Stimulated activated memory B cell treated with anti-CD40 and anti-IgM and Interleukin-4, amounts not matched to agents 10 μg/mL and 1 μg/mL and 100 μg/mL, for 72 hours (primary cell): ENCODE data around the gene STARD10.

ENCODE experiments used
- ATAC-seq: fragments of 150-1000 bp; cut with Tn5 transposase; 2 replicates; pipeline ENCODE4 v1.10.0; 2021
- H3K27ac Mint-ChIP-seq: one replicate; pipeline ENCODE4 v1.8.0; 2022; ENCODE audit warnings: mild to moderate bottlenecking, mixed read lengths
- H3K27me3 Mint-ChIP-seq: one replicate; pipeline ENCODE4 v1.8.0; 2022; ENCODE audit warnings: mixed read lengths
- H3K36me3 Mint-ChIP-seq: one replicate; pipeline ENCODE4 v1.8.0; 2022; ENCODE audit warnings: mixed read lengths
- H3K4me1 Mint-ChIP-seq: one replicate; pipeline ENCODE4 v1.8.0; 2022; ENCODE audit warnings: mixed read lengths
- H3K4me3 Mint-ChIP-seq: one replicate; pipeline ENCODE4 v1.8.0; 2022; ENCODE audit warnings: mild to moderate bottlenecking, moderate library complexity, mixed read lengths
- H3K9me3 Mint-ChIP-seq: one replicate; pipeline ENCODE4 v1.8.0; 2022; ENCODE audit warnings: mixed read lengths

The STARD10 gene

GRCh38 chr11:72718101-72718501, 75.7 kb downstream of the STARD10 start:
- peaks cover 43% of the 10 kb centered on the region for H3K36me3 Mint-ChIP-seq
- peaks cover 74% of the 10 kb centered on the region for H3K4me1 Mint-ChIP-seq
- H3K27ac Mint-ChIP-seq = peak overlapping the region; percentile 90
- no peaks in the 10 kb centered on the region for H3K27me3 Mint-ChIP-seq
- H3K9me3 Mint-ChIP-seq = no peaks in the 10 kb centered on the region
- H3K4me3 Mint-ChIP-seq = no peak overlapping the region
- ATAC-seq = no peak

GRCh38 chr11:72716788-72717435, 76.9 kb downstream of the STARD10 start:
- no peaks in the 10 kb centered on the region for H3K9me3 Mint-ChIP-seq
- ATAC-seq = no peak
- H3K36me3 Mint-ChIP-seq = peaks cover 51% of the 10 kb centered on the region
- peaks cover 65% of the 10 kb centered on the region for H3K4me1 Mint-ChIP-seq
- no peak overlapping the region for H3K4me3 Mint-ChIP-seq
- H3K27ac Mint-ChIP-seq = no peak overlapping the region
- no peaks in the 10 kb centered on the region for H3K27me3 Mint-ChIP-seq

GRCh38 chr11:72716290-72716689, 77.6 kb downstream of the STARD10 start:
- Mint-ChIP-seq H3K4me3 (no peak overlapping the region), H3K4me1 (peaks cover 59% of the 10 kb centered on the region), H3K9me3 (no peaks in the 10 kb centered on the region), H3K27ac (no peak overlapping the region), H3K36me3 (peaks cover 49% of the 10 kb centered on the region), H3K27me3 (no peaks in the 10 kb centered on the region)
- ATAC-seq = no peak

GRCh38 chr11:72712841-72713240, 81.0 kb downstream of the STARD10 start:
- no peaks in the 10 kb centered on the region for H3K27me3 Mint-ChIP-seq
- ATAC-seq = no peak
- H3K9me3 Mint-ChIP-seq = no peaks in the 10 kb centered on the region
- no peak overlapping the region for H3K27ac Mint-ChIP-seq
- peaks cover 44% of the 10 kb centered on the region for H3K4me1 Mint-ChIP-seq
- peaks cover 60% of the 10 kb centered on the region for H3K36me3 Mint-ChIP-seq
- no peak overlapping the region for H3K4me3 Mint-ChIP-seq

GRCh38 chr11:72712168-72712751, 81.6 kb downstream of the STARD10 start:
- H3K27me3 Mint-ChIP-seq = no peaks in the 10 kb centered on the region
- no peaks in the 10 kb centered on the region for H3K9me3 Mint-ChIP-seq
- H3K4me3 Mint-ChIP-seq = no peak overlapping the region
- ATAC-seq = no peak
- peaks cover 42% of the 10 kb centered on the region for H3K4me1 Mint-ChIP-seq
- no peak overlapping the region for H3K27ac Mint-ChIP-seq
- peaks cover 66% of the 10 kb centered on the region for H3K36me3 Mint-ChIP-seq

GRCh38 chr11:72711141-72711540, 82.7 kb downstream of the STARD10 start:
- H3K4me3 Mint-ChIP-seq = no peak overlapping the region
- ATAC-seq = no peak
- H3K27ac Mint-ChIP-seq = peak overlapping the region; percentile 12
- H3K4me1 Mint-ChIP-seq = peaks cover 46% of the 10 kb centered on the region
- no peaks in the 10 kb centered on the region for H3K27me3 Mint-ChIP-seq
- H3K9me3 Mint-ChIP-seq = no peaks in the 10 kb centered on the region
- peaks cover 75% of the 10 kb centered on the region for H3K36me3 Mint-ChIP-seq

GRCh38 chr11:72710278-72710677, 83.6 kb downstream of the STARD10 start:
- peaks cover 45% of the 10 kb centered on the region for H3K4me1 Mint-ChIP-seq
- peak overlapping the region; percentile 12 for H3K27ac Mint-ChIP-seq
- no peaks in the 10 kb centered on the region for H3K27me3 Mint-ChIP-seq
- H3K4me3 Mint-ChIP-seq = no peak overlapping the region
- H3K36me3 Mint-ChIP-seq = peaks cover 77% of the 10 kb centered on the region
- no peak for ATAC-seq
- H3K9me3 Mint-ChIP-seq = no peaks in the 10 kb centered on the region

- Mint-ChIP-seq H3K36me3 (peaks cover 77% of the 10 kb centered on the region), H3K4me1 (peaks cover 45% of the 10 kb centered on the region), H3K9me3 (no peaks in the 10 kb centered on the region), H3K27me3 (no peaks in the 10 kb centered on the region), H3K27ac (no peak overlapping the region), H3K4me3 (no peak overlapping the region)
- peak; percentile 27 for ATAC-seq
These were observed 84.2 kb downstream of the STARD10 start for GRCh38 chr11:72709478-72710238.

- ATAC-seq = no peak
- peaks cover 73% of the 10 kb centered on the region for H3K36me3 Mint-ChIP-seq
- H3K4me1 Mint-ChIP-seq = peaks cover 41% of the 10 kb centered on the region
- no peaks in the 10 kb centered on the region for H3K9me3 Mint-ChIP-seq
- no peak overlapping the region for H3K4me3 Mint-ChIP-seq
- H3K27ac Mint-ChIP-seq = peak overlapping the region; percentile 57
- H3K27me3 Mint-ChIP-seq = no peaks in the 10 kb centered on the region
These were observed 86.8 kb downstream of the STARD10 start for GRCh38 chr11:72707032-72707431.

GRCh38 chr11:72706579-72706978, 87.3 kb downstream of the STARD10 start:
- Mint-ChIP-seq H3K4me3 (no peak overlapping the region), H3K9me3 (no peaks in the 10 kb centered on the region), H3K27me3 (no peaks in the 10 kb centered on the region), H3K36me3 (peaks cover 78% of the 10 kb centered on the region), H3K4me1 (peaks cover 41% of the 10 kb centered on the region), H3K27ac (peak overlapping the region; percentile 57)
- no peak for ATAC-seq

GRCh38 chr11:72705442-72706365, 88.1 kb downstream of the STARD10 start:
- H3K36me3 Mint-ChIP-seq = peaks cover 79% of the 10 kb centered on the region
- H3K9me3 Mint-ChIP-seq = no peaks in the 10 kb centered on the region
- H3K4me1 Mint-ChIP-seq = peaks cover 36% of the 10 kb centered on the region
- H3K4me3 Mint-ChIP-seq = no peak overlapping the region
- ATAC-seq = no peak
- H3K27ac Mint-ChIP-seq = peak overlapping the region; percentile 57
- no peaks in the 10 kb centered on the region for H3K27me3 Mint-ChIP-seq

- H3K4me1 Mint-ChIP-seq = peaks cover 34% of the 10 kb centered on the region
- no peak for ATAC-seq
- no peaks in the 10 kb centered on the region for H3K9me3 Mint-ChIP-seq
- H3K27me3 Mint-ChIP-seq = no peaks in the 10 kb centered on the region
- H3K27ac Mint-ChIP-seq = no peak overlapping the region
- peaks cover 80% of the 10 kb centered on the region for H3K36me3 Mint-ChIP-seq
- H3K4me3 Mint-ChIP-seq = no peak overlapping the region
These were observed 89.0 kb downstream of the STARD10 start for GRCh38 chr11:72704783-72705265.
